ENCODE measurements around the gene CMTM7.

The CMTM7 gene

GRCh38 chr3:32488474-32489008 lies 96.9 kb downstream of the CMTM7 start:
- POLR2A ChIA-PET = no interaction called here

DNA sequence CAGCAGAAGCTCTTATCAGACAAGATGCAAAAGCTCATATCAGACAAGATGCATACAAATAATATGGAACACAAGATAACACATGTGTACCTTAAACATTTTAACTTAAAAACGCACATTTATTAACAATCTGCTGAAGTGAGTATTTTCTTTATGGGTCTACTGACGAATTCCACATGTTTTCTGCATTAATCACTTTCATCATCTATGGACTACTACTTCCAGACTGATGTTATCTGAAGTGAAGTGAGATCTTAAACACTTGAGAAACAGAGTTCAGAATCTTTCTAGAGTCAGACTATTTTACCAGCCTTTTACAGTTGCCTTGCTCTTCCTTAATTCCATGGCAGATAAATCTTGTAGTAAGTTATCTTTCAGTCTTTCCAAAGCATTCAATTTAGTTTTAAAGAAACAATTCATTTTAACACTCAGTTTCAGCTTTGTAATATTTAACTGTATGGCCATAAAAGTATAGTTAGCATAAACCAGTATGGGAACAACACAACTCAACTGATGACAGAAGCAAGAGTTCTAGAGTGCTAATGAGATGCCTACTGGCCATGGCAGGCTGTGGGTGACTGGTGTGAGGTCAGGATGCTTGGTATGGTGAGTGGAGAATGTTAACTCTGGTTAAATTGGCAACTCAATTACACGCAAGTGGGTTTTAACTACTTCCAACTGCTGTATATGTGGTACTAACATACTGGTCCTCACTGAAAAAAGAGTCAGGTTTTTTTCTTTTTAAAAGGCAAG lies 101.2 kb downstream of the CMTM7 start:
- CTCF ChIA-PET = interaction anchor here (1.0 to 7.0 kb wide), 7 partner anchors 15 to 75 kb away, joined by 3 to 62 read pairs (median 5); no protein-coding TSS in a partner anchor
- POLR2A ChIA-PET = interaction anchor here (0.5 kb wide), 1 partner anchor 634 kb away, joined by 5 read pairs; no protein-coding TSS in a partner anchor
- no peak for DNase-seq (ENCODE audit: extremely low spot score)
- TF ChIP-seq CTCF (IDR thresholded peaks at IDR 0.05; ENCODE audit: control extremely low read depth, extremely low read depth, low read depth, missing control alignments) = no peak

More at GRCh38 chr3:32488474-32489008, 96.9 kb downstream of the CMTM7 start:
- TF ChIP-seq CTCF (IDR thresholded peaks at IDR 0.05; ENCODE audit: control extremely low read depth, extremely low read depth, low read depth, missing control alignments) = no peak
- CTCF ChIA-PET = interaction anchor here (1.0 to 7.0 kb wide), 5 partner anchors 10 to 114 kb away, joined by 3 to 62 read pairs (median 3); no protein-coding TSS in a partner anchor
- DNase-seq (ENCODE audit: extremely low spot score) = no peak

GRCh38 chr3:32493437-32494414 lies 102.1 kb downstream of the CMTM7 start:
- ChIA-PET POLR2A (interaction anchor here (0.5 kb wide), 1 partner anchor 633 kb away, joined by 5 read pairs; no protein-coding TSS in a partner anchor), CTCF (interaction anchor here (1.0 to 7.0 kb wide), 7 partner anchors 9 to 119 kb away, joined by 3 to 62 read pairs (median 5); partner anchors contain the start of gene CMTM6)
- TF ChIP-seq CTCF (IDR thresholded peaks at IDR 0.05; ENCODE audit: control extremely low read depth, extremely low read depth, low read depth, missing control alignments) = no peak
- peak; percentile 56 for DNase-seq (ENCODE audit: extremely low spot score)

DNA sequence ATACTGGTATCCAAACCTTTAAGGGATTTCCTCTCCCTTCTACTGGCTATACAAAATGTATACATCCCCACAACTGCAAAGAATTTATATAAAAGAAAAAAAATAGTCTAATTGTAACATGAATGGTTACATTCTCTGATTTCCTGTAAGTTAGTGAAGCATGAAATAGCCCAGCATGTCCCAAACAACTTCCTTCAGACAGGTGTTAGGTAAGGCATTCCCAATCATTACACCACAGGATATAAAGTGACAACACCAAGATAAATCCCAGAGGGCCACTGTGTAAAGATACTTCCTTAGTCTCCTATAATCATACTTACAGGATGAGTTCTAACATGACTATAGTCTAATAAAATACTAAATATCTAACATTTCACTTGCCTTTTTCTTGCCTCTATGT lies 103.4 kb downstream of the CMTM7 start:
- no peak for DNase-seq (ENCODE audit: extremely low spot score)
- ChIA-PET CTCF (interaction anchor here (1.0 to 2.5 kb wide), 5 partner anchors 13 to 37 kb away, joined by 3 to 9 read pairs (median 3); no protein-coding TSS in a partner anchor), POLR2A (no interaction called here)
- no peak for TF ChIP-seq CTCF (IDR thresholded peaks at IDR 0.05; ENCODE audit: control extremely low read depth, extremely low read depth, low read depth, missing control alignments)

DNA sequence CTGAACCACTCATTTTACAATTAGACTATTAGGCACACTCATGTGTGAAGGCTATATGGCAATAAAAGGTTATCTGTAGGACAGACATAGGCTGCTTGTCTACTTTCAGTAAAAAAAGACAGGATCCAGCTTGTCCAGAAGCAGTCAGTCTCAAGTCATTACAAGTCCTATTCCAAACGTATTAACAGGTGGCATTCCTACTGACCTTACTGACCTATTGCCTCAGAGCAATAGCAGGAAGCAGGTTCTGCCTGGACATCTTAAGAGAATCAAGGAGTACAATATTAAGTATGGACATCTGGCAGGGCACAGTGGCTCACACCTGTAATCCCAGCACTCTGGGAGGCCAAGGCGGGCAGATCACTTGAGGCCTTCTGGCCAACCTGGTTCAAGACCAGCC lies 104.0 kb downstream of the CMTM7 start:
- ChIA-PET CTCF (interaction anchor here (1.0 to 2.5 kb wide), 10 partner anchors 9 to 120 kb away, joined by 3 to 9 read pairs (median 4); no protein-coding TSS in a partner anchor), POLR2A (no interaction called here)

More for the DNA sequence above, 104.0 kb downstream of the CMTM7 start:
- no peak for TF ChIP-seq CTCF (IDR thresholded peaks at IDR 0.05; ENCODE audit: control extremely low read depth, extremely low read depth, low read depth, missing control alignments)
- DNase-seq (ENCODE audit: extremely low spot score) = no peak
